Fibroblast of skin of abdomen (primary cell): ENCODE results near the gene TTC39B.
A peak's percentile ranks its signal among the peaks of the same experiment; 100 is the strongest.

Experiments
- DNase-seq: peaks from one replicate; pipeline ENCODE4 v3.0.0-alpha.2; 2013

Gene TTC39B

GRCh38 chr9:15221746-15222145, 85.3 kb downstream of the TTC39B start:
- no peak for DNase-seq

GRCh38 chr9:15220658-15221318, 86.2 kb downstream of the TTC39B start:
- DNase-seq, result peak; percentile 73

DNA sequence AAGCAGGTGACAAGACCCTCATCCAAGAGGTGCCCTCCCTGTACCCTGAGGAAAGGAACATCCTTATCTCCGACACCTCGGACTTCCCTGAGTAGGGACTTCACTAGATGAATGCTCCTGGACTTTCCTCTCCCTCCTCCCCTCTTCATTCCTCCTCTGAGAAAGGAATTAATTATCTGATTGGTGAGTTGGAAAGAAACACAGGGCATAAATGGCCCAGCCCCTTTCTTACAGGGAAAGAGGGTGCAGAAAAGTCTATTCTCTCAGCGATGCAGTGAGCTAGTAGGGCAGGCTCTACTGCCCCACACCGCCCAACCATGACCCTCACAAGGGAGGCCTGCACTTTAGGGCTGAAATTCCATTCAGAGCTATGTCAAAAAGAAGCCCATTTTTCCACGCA, 87.5 kb downstream of the TTC39B start:
- DNase-seq, result no peak

GRCh38 chr9:15218994-15219393, 88.0 kb downstream of the TTC39B start:
- no peak for DNase-seq

GRCh38 chr9:15213249-15213648, 93.8 kb downstream of the TTC39B start:
- no peak for DNase-seq

- DNase-seq, result peak; percentile 75
Measured at GRCh38 chr9:15211815-15212495, 95.1 kb downstream of the TTC39B start.

- peak; percentile 67 for DNase-seq
Measured at GRCh38 chr9:15211160-15211814, 95.7 kb downstream of the TTC39B start.

DNA sequence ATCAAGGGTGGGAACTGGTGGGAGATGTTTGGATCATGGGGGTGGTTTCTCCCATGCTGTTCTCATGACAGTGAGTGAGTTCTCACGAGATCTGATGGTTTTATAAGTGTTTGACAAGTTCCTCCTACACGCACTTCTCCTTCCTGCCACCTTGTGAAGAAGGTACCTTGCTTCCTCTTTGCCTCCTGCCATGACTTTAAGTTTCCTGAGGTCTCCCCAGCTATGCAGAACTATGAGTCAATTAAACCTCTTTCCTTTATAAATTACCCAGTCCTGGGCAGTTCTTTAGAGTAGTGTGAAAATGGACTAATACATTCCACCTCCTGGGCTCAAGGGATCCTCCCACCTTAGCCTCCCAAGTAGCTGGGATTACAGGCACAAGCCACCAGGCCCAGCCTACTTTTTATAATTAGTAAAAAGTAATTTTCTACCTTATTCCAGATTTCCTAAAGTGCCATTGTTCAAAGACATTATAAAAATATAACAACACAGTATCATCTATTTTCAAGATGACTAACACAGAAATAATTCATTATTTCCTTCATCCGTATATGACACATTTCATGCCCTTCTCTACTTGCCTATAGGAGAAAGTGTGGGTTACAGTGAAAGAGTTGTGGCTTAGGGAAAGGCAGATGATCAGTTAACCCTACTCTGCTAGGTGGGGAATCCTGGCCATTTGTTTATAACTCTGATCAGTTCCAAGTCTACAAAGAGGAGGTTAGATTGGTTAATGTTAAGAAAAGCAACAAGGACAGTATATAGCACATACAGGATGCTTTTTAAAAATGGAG, 99.9 kb downstream of the TTC39B start:
- no peak for DNase-seq

GRCh38 chr9:15205632-15206420, 101.2 kb downstream of the TTC39B start:
- DNase-seq, result peak; percentile 26

- no peak for DNase-seq
Measured at GRCh38 chr9:15203581-15203980, 103.4 kb downstream of the TTC39B start.

- DNase-seq, result no peak
Measured at GRCh38 chr9:15200111-15200510, 106.9 kb downstream of the TTC39B start.

- no peak for DNase-seq
Measured at GRCh38 chr9:15192856-15193255, 114.2 kb downstream of the TTC39B start.

- no peak for DNase-seq
Measured at GRCh38 chr9:15191378-15191777, 115.6 kb downstream of the TTC39B start.

- no peak for DNase-seq
Measured at GRCh38 chr9:15189481-15189880, 117.5 kb downstream of the TTC39B start.

GRCh38 chr9:15187589-15187988, 119.4 kb downstream of the TTC39B start:
- DNase-seq, result no peak

DNA sequence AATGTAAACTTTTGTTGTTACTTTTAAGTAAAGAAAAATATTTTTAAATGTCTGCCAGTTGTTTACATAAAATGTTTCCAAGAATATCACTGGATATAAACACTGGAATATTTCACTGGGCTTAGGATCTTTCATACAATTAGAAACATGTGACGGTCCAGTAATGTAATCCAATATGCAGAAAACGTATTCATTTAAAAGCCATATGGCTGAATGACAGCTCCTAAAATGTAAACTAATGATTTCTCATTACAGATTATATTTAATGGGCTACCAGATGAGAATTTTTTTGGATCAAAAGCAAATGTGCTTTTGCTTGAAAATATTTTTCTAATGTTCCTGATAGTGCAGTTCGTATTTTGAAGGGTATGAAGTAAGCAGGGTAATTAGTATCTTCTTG, 124.3 kb downstream of the TTC39B start:
- DNase-seq, result no peak

DNA sequence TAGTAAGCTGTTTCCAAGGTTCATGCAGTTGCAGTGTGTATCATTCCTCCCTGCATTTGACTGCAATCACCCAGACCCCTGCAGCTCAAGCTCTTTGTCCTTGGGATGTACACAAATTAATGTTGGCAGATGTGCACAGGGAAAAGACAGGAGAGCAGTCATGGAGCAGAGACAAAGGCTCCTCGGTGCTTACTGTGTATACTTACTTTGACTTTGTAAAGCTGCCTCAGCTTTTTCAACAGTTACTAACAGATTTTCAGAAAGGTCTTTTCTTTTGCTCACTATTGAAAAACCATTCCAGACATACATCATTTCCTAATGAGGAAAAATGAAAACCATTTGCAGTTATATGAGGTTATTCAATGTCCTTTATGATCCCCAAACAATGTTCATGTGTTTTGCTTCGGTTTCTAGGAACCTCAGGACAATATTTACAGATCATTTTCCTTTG, 124.9 kb downstream of the TTC39B start:
- DNase-seq, result no peak

DNA sequence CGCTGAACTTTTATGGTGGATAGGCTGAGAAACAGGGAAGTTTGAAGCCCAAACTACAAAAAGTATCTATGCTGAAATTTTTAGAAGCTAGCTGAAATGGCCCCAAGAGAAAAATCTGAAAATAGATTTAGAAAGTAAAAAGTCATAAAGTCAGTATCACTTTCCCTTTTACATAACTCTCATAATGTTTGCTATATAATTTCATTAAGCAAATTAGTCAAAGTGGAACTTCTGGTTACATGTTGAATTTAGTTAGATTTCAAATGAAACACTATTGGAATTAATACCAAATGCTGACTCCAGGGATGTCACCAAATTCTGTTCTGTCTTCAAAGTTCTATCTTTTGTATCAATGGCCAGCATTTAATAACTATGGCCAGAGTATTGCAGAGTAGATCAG, 126.9 kb downstream of the TTC39B start:
- no peak for DNase-seq

DNA sequence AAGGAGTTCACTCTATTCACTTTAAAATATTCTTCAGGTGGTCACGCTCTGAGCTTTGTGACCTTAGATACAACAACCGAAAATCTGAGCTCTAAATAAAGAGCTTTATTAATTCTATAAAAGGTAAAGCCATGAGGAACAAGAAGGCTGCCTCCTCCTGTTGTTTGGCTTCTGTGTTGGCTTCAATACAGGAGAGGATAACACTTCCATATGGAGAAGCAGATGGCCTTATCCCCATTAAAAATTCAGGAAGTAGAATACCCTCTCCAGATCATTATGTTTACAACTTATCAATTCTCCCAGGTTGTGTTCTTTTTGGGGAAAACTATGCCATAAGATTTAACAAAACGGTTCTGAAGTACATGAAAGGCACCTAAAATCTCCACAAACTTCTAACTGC, 128.4 kb downstream of the TTC39B start:
- no peak for DNase-seq

DNA sequence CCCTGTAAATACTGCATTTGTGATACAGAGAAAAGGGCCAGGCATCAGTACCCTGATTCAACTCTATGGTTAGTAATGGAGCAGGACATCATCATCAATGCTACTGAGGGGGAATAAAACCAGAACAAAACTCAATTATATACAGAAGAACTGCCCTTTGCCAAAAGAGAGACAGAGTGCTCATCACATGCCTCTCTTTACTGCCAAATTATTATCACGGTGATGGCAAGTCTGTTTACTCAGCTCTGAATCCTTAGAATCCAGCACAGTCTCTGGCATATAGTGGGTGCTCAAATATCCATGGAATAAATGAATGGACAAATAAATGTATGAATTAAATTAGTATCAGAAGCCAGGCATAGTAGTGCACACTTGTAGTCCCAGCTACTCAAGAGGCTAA, 130.2 kb downstream of the TTC39B start:
- no peak for DNase-seq

GRCh38 chr9:15163931-15164330, 143.1 kb downstream of the TTC39B start:
- no peak for DNase-seq

- DNase-seq, result no peak
Measured at GRCh38 chr9:15161753-15162152, 145.3 kb downstream of the TTC39B start.
